NCI-H510A (cell line): Measurements from ENCODE around the gene HDGFL2.

Source experiments
- DNase-seq: peaks from one replicate; lab custom pipeline; 2025; lab: John Stamatoyannopoulos, UW

Gene HDGFL2

GRCh38 chr19:4471403-4472173, 509 bp upstream of the HDGFL2 start:
- peak; percentile 100 for DNase-seq

GRCh38 chr19:4473011-4473762, 1.1 kb downstream of the HDGFL2 start:
- DNase-seq = no peak

GRCh38 chr19:4473763-4474513, 1.8 kb downstream of the HDGFL2 start:
- DNase-seq = no peak

GRCh38 chr19:4474514-4475022, 2.5 kb downstream of the HDGFL2 start:
- DNase-seq = peak; percentile 75

- DNase-seq = no peak
Observed at GRCh38 chr19:4477034-4477801, 5.1 kb downstream of the HDGFL2 start.

GRCh38 chr19:4482721-4483364, 10.7 kb downstream of the HDGFL2 start:
- DNase-seq = no peak

GRCh38 chr19:4483385-4483784, 11.3 kb downstream of the HDGFL2 start:
- no peak for DNase-seq

- DNase-seq = no peak
Observed at GRCh38 chr19:4487572-4487971, 15.5 kb downstream of the HDGFL2 start.

- DNase-seq = no peak
Observed at GRCh38 chr19:4488496-4488895, 16.4 kb downstream of the HDGFL2 start.

- DNase-seq = no peak
Observed at GRCh38 chr19:4491446-4491845, 19.3 kb downstream of the HDGFL2 start.

- DNase-seq = no peak
Observed at GRCh38 chr19:4492337-4493103, 20.4 kb downstream of the HDGFL2 start.

GRCh38 chr19:4493104-4493928, 21.2 kb downstream of the HDGFL2 start:
- no peak for DNase-seq

GRCh38 chr19:4493929-4494690, 22.0 kb downstream of the HDGFL2 start:
- no peak for DNase-seq

- no peak for DNase-seq
Observed at GRCh38 chr19:4494691-4495064, 22.6 kb downstream of the HDGFL2 start.

- no peak for DNase-seq
Observed at GRCh38 chr19:4495471-4495870, 23.4 kb downstream of the HDGFL2 start.

- DNase-seq = no peak
Observed at GRCh38 chr19:4496304-4496703, 24.2 kb downstream of the HDGFL2 start.

GRCh38 chr19:4497770-4498389, 25.8 kb downstream of the HDGFL2 start:
- DNase-seq = no peak

GRCh38 chr19:4498694-4499093, 26.6 kb downstream of the HDGFL2 start:
- no peak for DNase-seq
